ENCODE measurements around the gene PTGFR. TPM values are rescaled to one million over a fixed set of nuclear protein-coding genes. Genes with fewer than 3 reads are reported as not detected.

The PTGFR gene
- total RNA-seq, 1 experiment from 2014 or later, result not detected

DNA sequence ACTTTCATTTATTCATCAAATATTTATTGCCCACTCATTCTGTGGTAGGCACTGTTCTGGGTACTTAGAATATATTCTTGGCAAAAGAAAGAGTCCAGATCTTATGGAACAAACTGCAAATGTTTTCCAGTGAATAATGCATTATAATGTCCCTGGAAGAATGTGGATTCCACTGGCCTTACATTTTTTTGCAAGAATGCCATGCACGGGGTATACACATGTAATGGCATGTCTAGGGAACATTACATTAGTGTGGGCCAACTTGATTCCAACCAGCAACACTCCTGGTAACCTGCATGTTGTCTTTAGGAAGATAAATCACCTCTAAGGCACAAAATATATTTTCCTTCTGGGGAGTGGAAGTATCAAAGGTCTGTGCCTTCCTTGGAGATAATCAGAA is 96.4 kb downstream of the PTGFR start:
- no peak overlapping the region for H3K4me3 ChIP-seq (ENCODE audit: insufficient read depth, low read depth, low read length)
- H3K36me3 ChIP-seq (replicated peaks; ENCODE audit: control insufficient read depth, insufficient read depth, low read length), result no peaks in the 10 kb centered on the region
- no peak for DNase-seq
- H3K27me3 ChIP-seq (ENCODE audit: control insufficient read depth, insufficient read depth, low read length), result no peaks in the 10 kb centered on the region; the same call in 1 of the 2 replicates

Other genes with a start within 250 kb of the PTGFR start
- 0.48 TPM in 1 of 2 replicates, not detected in the other for gene IFI44L, start 129.5 kb downstream of the PTGFR start, total RNA-seq (2014; rRNA removed; shearing (Covaris generic))
- not detected in 2 replicates for gene IFI44, start 158.9 kb downstream of the PTGFR start, total RNA-seq (2014; rRNA removed; shearing (Covaris generic))